Astrocyte of the cerebellum (primary cell): ENCODE measurements around the gene AKAP9.
"Not testable (repeated sequence)": the region's sequence is repeated elsewhere in the genome, so short reads cannot be mapped to it uniquely, and the experiment has no call there.

Experiments
- DNase-seq: peaks from one replicate; pipeline ENCODE4 v3.0.0-alpha.2; 2011; ENCODE audit warnings: low read depth
- H3K4me3 ChIP-seq: 2 replicates; pipeline ENCODE4 v1.5.1; 2011; ENCODE audit warnings: mild to moderate bottlenecking, low read depth, low read length, moderate library complexity
- CTCF ChIP-seq: IDR thresholded peaks from 2 replicates; pipeline ENCODE4 v1.5.1; 2012; ENCODE audit warnings: low read length, low read depth, moderate library complexity, mild to moderate bottlenecking; ENCODE audit errors: missing control alignments
- in situ Hi-C: cut with HindIII; loops from 2 replicates; pipeline ENCODE4 v1.10.0; 2017; ENCODE audit warnings: low sequenced_read_pairs

AKAP9 gene

GRCh38 chr7:91976743-91977142, 36.1 kb downstream of the AKAP9 start:
- TF ChIP-seq CTCF = no peak
- in situ Hi-C loops = no loop called here
- no peak overlapping the region for H3K4me3 ChIP-seq
- no peak for DNase-seq

GRCh38 chr7:91979590-91979989, 38.9 kb downstream of the AKAP9 start:
- no peak for TF ChIP-seq CTCF
- DNase-seq = no peak
- no peak overlapping the region for H3K4me3 ChIP-seq
- in situ Hi-C loops = no loop called here

DNA sequence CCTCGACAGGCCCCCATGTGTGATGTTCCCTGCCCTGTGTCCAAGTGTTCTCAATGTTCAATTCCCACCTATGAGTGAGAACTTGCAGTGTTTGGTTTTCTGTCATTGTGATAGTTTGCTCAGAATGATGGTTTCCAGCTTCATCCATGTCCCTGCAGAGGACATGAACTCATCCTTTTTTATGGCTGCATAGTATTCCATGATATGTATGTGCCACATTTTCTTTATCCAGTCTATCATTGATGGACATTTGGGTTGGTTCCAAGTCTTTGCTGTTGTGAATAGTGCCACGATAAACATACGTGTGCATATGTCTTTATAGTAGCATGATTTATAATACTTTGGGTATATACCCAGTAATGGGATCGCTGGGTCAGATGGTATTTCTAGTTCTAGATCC, 41.7 kb downstream of the AKAP9 start:
- in situ Hi-C loops, DNase-seq, H3K4me3 ChIP-seq: not testable (repeated sequence)

GRCh38 chr7:91988213-91988612, 47.6 kb downstream of the AKAP9 start:
- in situ Hi-C loops = no loop called here
- H3K4me3 ChIP-seq = no peak overlapping the region
- DNase-seq = no peak
- TF ChIP-seq CTCF = no peak

GRCh38 chr7:91993976-91994375, 53.3 kb downstream of the AKAP9 start:
- in situ Hi-C loops = no loop called here
- TF ChIP-seq CTCF = no peak
- H3K4me3 ChIP-seq = no peak overlapping the region
- no peak for DNase-seq

DNA sequence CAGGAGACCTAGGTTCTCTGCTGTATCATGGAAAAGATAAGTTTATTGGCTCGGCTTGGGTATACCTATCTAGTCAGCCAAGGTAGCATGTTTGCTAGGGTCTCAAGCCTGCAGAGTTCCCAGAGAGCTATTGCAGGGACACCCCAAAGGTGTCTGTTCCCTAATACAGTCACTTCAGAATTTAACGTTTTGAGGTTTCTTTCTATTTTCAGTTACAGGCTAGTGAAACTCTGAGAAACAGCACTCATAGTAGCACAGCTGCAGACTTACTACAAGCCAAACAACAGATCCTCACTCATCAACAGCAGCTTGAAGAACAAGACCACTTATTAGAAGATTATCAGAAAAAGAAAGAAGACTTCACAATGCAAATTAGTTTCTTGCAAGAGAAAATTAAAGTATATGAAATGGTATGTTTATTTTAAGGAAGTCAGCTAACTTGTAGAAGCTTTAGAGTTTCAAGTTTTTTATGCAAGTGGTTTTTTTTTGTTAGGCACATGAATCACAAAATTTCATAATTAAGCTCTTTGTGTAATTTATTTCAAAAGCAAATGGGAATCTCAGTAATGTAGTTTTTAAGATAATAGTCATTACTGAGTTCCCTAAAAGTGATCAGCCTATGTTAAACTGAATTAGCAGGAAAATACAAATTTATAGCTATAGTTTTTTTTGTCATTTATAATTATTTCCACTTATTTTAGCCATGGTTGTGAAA, 54.9 kb downstream of the AKAP9 start:
- in situ Hi-C loops = loop anchor here (5.0 kb wide), 1 partner anchor 43 kb away; no protein-coding TSS in a partner anchor

More for the DNA sequence above, 54.9 kb downstream of the AKAP9 start:
- no peak for TF ChIP-seq CTCF
- no peak overlapping the region for H3K4me3 ChIP-seq
- DNase-seq = no peak
